ENCODE results near the gene MMP24OS. TPM values are rescaled to one million over a fixed set of nuclear protein-coding genes. Genes with fewer than 3 reads are reported as not detected.

The MMP24OS gene
- total and polyA plus RNA-seq, 5 experiments from 2014 or later = 7.6 to 85.9 (median 12.3) TPM

DNA sequence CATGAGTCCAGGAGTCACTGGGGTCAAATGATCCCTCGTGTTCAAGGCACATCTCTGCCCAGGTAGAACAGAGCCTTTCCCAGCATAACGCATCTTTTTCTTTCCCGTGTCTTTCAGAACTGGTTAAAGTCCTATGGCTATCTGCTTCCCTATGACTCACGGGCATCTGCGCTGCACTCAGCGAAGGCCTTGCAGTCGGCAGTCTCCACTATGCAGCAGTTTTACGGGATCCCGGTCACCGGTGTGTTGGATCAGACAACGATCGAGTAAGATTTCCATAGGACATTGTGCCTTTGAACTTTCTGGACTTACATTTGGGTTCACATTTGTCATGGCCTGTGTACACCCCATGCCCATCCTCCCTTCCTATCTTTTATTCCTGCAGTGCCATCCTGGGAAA, 31.2 kb downstream of the MMP24OS start:
- Mint-ChIP-seq H3K4me3 (no peak overlapping the region), H3K4me1 (peaks cover 14 to 15% (median 15%) of the 10 kb centered on the region in 4 donors), H3K27ac (peak overlapping the region in 1 of 10 donors; percentile 20), H3K9me3 (no peaks in the 10 kb centered on the region), H3K27me3 (no peaks in the 10 kb centered on the region), H3K36me3 (peaks cover 0 to 8% (median 3%) of the 10 kb centered on the region in 3 donors)
- POLR2A ChIA-PET = no interaction called here
- no peak for DNase-seq
- no peak for ATAC-seq

DNA sequence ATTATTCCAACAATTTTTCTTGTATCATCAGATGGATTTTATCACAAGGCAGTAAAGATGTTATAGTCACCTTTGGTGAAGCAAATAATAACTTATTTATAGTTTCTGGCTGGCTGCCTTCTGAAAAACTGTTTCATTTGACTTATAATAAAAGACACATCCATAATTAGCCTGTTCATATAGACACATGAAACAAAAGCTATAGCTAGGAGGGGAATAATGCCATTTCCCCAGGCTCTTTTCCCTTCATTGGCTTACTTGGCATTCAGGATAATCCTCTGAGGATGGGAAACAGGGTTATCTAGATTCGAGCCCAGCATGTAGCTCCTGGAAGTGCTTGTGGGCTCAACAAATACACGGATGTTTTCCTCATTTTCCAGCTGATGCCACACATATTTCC, 33.9 kb downstream of the MMP24OS start:
- ATAC-seq (no peak), DNase-seq (no peak)
- no peak overlapping the region for H3K27ac Mint-ChIP-seq
- H3K27me3 Mint-ChIP-seq = peaks cover 0 to 1% (median 0%) of the 10 kb centered on the region in 5 donors
- peaks cover 0 to 8% (median 3%) of the 10 kb centered on the region in 3 donors for H3K36me3 Mint-ChIP-seq
- no peaks in the 10 kb centered on the region for H3K9me3 Mint-ChIP-seq
- peaks cover 0 to 8% (median 0%) of the 10 kb centered on the region in 4 donors for H3K4me1 Mint-ChIP-seq
- POLR2A ChIA-PET = no interaction called here
- H3K4me3 Mint-ChIP-seq = no peak overlapping the region

DNA sequence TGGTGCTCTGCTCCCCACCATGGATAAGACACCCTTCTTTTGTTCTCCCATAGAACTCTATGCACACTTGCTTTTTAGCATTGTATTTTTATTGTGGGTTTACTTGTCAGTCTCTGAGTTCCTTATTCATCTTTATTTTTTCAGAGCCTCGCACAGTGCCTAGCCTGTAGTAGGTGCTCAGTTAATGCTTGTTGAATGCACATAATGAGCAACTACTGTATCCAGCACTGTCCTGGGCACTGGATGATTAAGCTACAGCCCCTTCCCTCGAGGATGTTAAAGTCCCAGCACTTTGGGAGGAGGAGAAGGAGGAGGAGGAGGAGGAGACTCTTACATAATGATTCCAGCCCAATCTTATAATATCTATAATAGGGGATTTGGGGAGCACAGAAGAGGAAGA, 34.6 kb downstream of the MMP24OS start:
- peaks cover 0 to 2% (median 0%) of the 10 kb centered on the region in 5 donors for H3K27me3 Mint-ChIP-seq
- H3K27ac Mint-ChIP-seq = no peak overlapping the region
- H3K36me3 Mint-ChIP-seq = peaks cover 0 to 12% (median 3%) of the 10 kb centered on the region in 3 donors
- ATAC-seq = no peak
- H3K4me3 Mint-ChIP-seq = no peak overlapping the region
- H3K4me1 Mint-ChIP-seq = peaks cover 0 to 8% (median 1%) of the 10 kb centered on the region in 4 donors
- no peak for DNase-seq
- POLR2A ChIA-PET = no interaction called here
- no peaks in the 10 kb centered on the region for H3K9me3 Mint-ChIP-seq

DNA sequence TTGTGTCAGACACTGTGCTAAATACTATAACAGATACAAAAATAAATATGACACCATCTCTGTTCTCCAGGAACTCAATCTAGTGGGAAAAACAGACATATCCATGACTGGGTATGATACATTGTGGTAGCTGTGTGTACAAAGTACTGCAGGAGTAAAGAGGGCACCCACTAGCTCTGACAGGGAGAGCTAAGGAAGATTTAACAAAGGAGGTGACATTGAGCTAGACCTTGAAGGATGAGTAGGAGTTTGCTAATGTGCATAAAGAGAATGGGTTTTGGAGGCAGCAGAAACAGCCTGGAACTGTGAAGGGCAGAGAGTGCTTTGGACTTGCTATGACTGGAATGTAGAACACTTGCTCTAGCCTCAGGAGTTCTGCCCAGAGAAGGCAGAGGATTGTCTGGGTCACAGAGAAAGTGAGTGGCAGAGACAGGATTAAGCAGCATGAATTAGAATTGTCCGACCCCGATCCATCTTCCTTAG, 37.1 kb downstream of the MMP24OS start:
- H3K9me3 Mint-ChIP-seq = no peaks in the 10 kb centered on the region
- H3K4me3 Mint-ChIP-seq = no peak overlapping the region
- no peak for DNase-seq
- peaks cover 0 to 7% (median 1%) of the 10 kb centered on the region in 4 donors for H3K4me1 Mint-ChIP-seq
- POLR2A ChIA-PET = no interaction called here
- no peak for ATAC-seq
- peaks cover 0 to 8% (median 0%) of the 10 kb centered on the region in 5 donors for H3K27me3 Mint-ChIP-seq
- peaks cover 6 to 27% (median 23%) of the 10 kb centered on the region in 3 donors for H3K36me3 Mint-ChIP-seq
- no peak overlapping the region for H3K27ac Mint-ChIP-seq

DNA sequence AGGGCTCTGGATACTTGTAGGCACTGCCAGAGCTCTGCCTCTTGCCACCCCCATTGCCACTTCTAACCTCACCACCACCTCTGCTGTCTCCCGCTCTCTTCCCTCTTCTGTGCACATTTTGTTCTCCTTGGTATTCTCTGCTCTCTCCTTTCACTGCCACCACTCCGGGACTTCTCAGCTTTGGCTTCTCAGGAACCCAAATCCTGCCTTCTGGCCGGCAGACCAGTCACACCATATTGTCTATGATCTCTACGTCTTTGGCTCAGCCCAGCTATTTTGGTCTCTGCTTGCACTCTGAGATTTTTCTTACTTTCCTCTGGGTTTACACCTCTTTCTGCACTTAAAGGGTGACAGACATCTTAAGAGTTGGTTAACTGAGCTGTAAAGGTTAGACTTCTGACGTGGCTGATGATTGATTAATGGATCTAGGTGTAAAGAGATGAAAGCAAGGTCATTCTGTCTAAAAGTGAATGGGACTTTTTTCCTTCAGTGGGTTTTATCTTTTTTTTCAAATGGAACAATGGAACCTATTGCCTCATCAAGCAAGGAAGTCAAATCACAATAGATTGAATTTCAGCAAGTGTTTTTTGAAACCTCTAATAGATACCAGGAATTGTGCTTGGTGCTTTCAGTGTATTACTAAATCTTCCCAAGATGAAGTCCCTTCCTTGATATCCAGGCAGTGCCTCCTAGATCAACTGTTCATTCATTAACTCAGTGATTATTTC, 37.7 kb downstream of the MMP24OS start:
- POLR2A ChIA-PET = no interaction called here
- Mint-ChIP-seq H3K27me3 (peaks cover 0 to 8% (median 0%) of the 10 kb centered on the region in 5 donors), H3K4me1 (peaks cover 0 to 7% (median 1%) of the 10 kb centered on the region in 4 donors), H3K27ac (no peak overlapping the region), H3K4me3 (no peak overlapping the region), H3K36me3 (peaks cover 9 to 32% (median 26%) of the 10 kb centered on the region in 3 donors), H3K9me3 (no peaks in the 10 kb centered on the region)
- ATAC-seq = no peak
- DNase-seq = no peak

DNA sequence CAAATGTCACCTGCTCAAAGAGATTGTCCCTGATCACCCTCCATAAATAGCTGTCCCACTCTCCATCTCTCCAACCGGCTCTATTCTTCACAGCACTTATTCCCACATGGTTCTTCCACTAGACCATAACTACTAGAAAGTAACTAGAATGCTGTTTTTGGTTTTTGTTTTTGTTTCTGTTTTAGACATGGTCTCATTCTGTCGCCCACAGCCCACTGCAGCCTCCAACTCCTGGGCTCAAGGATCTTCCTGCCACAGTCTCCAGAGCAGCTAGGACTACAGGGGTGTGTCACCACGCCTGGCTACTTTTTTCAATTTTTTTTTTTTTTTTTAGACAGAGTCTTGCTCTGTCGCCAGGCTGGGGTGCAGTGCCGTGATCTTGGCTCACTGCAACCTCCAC, 39.2 kb downstream of the MMP24OS start:
- ATAC-seq (no peak), DNase-seq (no peak)
- Mint-ChIP-seq H3K9me3 (no peaks in the 10 kb centered on the region), H3K4me3 (no peak overlapping the region), H3K27me3 (peaks cover 0 to 17% (median 6%) of the 10 kb centered on the region in 5 donors), H3K36me3 (peaks cover 20 to 47% (median 38%) of the 10 kb centered on the region in 3 donors), H3K4me1 (peaks cover 0 to 9% (median 1%) of the 10 kb centered on the region in 4 donors), H3K27ac (no peak overlapping the region)
- POLR2A ChIA-PET = no interaction called here

DNA sequence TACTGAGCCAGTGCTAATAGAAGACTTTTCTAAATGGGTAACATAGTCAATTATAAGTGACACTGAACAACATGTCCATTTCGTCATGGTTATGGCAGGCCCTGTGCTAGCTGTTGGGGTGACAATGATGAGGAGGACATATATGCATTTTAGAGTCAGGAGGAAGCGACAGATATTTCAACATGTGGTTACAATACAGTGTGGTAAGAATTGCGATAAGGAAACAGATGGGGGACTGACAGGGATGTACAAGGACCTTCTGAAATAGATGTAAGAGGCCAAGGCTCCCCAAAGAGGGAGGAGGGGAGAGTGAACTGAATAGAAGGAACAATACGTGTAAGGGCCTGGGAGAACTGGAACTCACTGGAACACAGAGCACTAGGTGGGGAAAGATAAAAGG, 39.8 kb downstream of the MMP24OS start:
- Mint-ChIP-seq H3K9me3 (no peaks in the 10 kb centered on the region), H3K27me3 (peaks cover 0 to 17% (median 6%) of the 10 kb centered on the region in 5 donors), H3K4me3 (no peak overlapping the region), H3K27ac (no peak overlapping the region), H3K36me3 (peaks cover 20 to 50% (median 38%) of the 10 kb centered on the region in 3 donors), H3K4me1 (peaks cover 0 to 5% (median 1%) of the 10 kb centered on the region in 4 donors)
- POLR2A ChIA-PET = interaction anchor here (0.6 kb wide), 1 partner anchor 1053 kb away, joined by 6 read pairs; no protein-coding TSS in a partner anchor
- DNase-seq (no peak), ATAC-seq (no peak)

DNA sequence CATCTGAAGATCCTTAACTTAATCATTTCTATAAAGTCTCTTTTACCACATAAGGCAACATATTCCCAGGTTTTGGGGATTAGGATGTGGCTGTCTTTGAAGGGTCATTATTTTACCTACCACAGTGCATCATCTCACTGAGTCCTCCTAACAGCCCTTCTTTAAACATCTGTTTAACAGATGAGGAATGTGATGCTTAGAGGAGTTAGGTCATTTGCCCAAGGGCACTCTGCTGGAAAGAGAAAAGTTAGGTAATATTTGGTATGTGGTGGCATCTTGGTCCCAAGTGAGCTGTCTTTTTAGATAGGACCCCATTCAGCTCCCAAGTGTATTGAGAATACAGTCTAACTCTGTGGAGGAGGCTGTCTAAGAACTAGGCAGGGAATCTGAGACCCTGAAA, 40.4 kb downstream of the MMP24OS start:
- POLR2A ChIA-PET = no interaction called here
- ATAC-seq = no peak

DNA sequence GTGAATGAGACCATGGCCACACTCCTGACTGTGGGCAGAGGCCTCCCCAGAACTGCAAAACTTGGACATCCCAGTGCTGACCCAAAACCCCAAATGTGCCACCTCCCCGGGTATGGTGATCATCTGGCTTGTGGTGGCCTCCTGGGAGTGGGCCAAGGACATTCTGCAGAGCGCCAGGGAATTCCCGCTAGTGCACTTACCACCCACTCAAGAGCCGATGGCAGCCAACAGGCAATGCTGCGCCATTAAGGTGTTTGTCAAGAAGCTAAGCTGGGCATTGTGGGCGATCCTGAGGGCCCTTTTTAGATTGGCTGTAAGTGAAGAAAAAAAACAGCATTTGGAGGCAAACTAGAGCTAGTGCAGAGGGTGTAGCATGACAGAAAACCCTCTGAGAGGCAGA, 42.0 kb downstream of the MMP24OS start:
- ATAC-seq = no peak
- H3K27ac Mint-ChIP-seq = no peak overlapping the region
- H3K4me1 Mint-ChIP-seq = peaks cover 0 to 5% (median 1%) of the 10 kb centered on the region in 4 donors
- H3K4me3 Mint-ChIP-seq = no peak overlapping the region
- H3K9me3 Mint-ChIP-seq = no peaks in the 10 kb centered on the region
- peaks cover 32 to 62% (median 55%) of the 10 kb centered on the region in 3 donors for H3K36me3 Mint-ChIP-seq
- DNase-seq = no peak
- peaks cover 6 to 22% (median 13%) of the 10 kb centered on the region in 5 donors for H3K27me3 Mint-ChIP-seq
- POLR2A ChIA-PET = no interaction called here

More for the DNA sequence above, 40.4 kb downstream of the MMP24OS start:
- Mint-ChIP-seq H3K4me3 (no peak overlapping the region), H3K4me1 (peaks cover 0 to 5% (median 1%) of the 10 kb centered on the region in 4 donors), H3K9me3 (no peaks in the 10 kb centered on the region), H3K27me3 (peaks cover 0 to 19% (median 9%) of the 10 kb centered on the region in 5 donors), H3K27ac (no peak overlapping the region), H3K36me3 (peaks cover 23 to 52% (median 41%) of the 10 kb centered on the region in 3 donors)
- DNase-seq = no peak

DNA sequence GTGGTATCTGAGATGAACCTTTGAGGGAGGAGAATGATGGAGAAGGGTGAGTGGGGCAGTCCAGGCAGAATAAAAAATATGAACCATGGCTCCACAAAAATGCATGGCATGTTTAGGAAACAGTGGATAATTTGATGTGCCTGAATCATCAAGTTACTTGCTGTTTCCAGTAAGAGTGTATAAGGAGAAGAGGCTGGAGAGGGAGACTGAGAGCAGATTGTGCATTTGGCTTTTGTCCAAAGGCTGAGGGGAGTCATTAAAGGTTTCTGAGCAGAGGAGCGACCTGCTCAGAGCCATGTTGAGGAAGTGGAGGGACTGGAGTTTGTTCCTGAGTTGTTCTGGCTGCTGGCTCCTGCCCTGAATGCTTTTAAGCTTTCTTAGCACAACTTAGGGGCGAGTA, 45.3 kb downstream of the MMP24OS start:
- Mint-ChIP-seq H3K4me3 (no peak overlapping the region), H3K27me3 (peaks cover 12 to 38% (median 30%) of the 10 kb centered on the region in 5 donors), H3K27ac (no peak overlapping the region), H3K9me3 (peaks cover 0 to 2% (median 0%) of the 10 kb centered on the region in 9 donors), H3K4me1 (peaks cover 0 to 2% (median 0%) of the 10 kb centered on the region in 4 donors), H3K36me3 (peaks cover 37 to 67% (median 67%) of the 10 kb centered on the region in 3 donors)
- POLR2A ChIA-PET = no interaction called here
- no peak for DNase-seq
- no peak for ATAC-seq

DNA sequence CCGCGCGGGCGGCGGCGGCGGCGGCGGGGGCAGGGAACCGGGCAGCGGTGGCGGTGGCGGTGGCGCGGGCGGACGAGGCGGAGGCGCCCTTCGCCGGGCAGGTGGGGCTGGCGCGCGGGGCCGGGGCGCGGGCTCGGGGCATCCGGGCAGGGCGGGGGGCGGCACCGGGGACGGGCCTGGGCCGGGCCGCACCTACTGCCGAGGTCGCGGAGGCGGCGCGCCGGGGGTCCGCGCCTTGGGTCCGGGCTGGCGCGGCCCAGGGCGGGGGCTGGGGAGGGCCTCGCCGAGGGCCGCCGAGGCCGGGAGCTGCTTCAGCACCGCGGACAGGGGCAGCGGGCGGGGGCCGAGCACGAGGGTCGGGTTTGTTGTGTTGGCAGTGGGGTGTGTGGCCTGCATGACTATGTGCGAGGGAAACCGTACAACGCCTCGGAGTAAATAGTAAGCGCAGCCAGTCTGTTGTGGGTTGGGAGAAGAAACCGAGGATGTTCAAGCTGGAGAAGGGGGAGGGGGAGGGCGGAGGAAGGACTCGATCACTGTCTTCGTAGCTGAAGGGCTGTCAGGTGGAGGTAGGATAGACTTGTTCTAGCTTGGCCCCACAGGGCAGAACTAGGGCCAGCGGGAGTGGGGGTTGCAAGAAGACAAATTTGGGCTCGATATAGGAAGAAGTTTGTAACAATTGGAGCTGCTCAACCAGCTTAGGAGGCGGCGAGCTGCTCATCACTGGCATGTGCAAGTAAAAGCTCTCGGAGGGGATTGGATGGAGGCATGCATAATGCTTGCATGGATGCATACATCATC, 50.8 kb downstream of the MMP24OS start:
- Mint-ChIP-seq H3K9me3 (peaks cover 0 to 2% (median 0%) of the 10 kb centered on the region in 9 donors), H3K4me3 (peak overlapping the region; percentile 51 to 89 (median 72)), H3K36me3 (peaks cover 28 to 37% (median 35%) of the 10 kb centered on the region in 3 donors), H3K4me1 (peaks cover 9 to 15% (median 12%) of the 10 kb centered on the region in 4 donors), H3K27ac (peak overlapping the region in 2 of 10 donors; percentile 56 to 79), H3K27me3 (peaks cover 21 to 52% (median 32%) of the 10 kb centered on the region in 5 donors)
- peak in 9 of 10 donors; percentile 14 to 49 (median 38) for DNase-seq
- peak; percentile 81 to 88 for ATAC-seq
- POLR2A ChIA-PET = interaction anchor here (1.2 kb wide), 1 partner anchor 51 kb away, joined by 5 read pairs; the partner anchor contains the start of gene MMP24OS

Data from naive thymus-derived CD8-positive, alpha-beta T cell (primary cell).